ENCODE measurements around the gene PLCB4.

Gene PLCB4

DNA sequence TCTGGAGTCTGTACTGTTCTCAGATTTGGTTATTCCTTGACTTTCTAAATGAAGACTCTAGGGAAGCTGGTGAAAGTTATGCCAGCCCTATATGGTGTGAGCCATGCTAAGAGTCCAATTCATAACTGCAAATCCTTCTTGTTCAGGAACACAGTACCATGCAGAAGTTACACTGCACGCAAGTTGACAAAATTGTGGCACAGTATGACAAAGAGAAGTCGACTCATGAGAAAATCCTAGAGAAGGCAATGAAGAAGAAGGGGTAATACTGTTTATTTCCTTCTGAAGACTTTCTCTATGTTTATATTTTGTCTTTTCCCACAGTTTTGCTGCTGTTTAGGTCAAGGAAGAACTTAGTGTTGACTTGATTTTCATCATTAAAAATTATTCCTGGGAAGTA lies 384.3 kb downstream of the PLCB4 start:
- DNase-seq (ENCODE audit: low spot score), result no peak

DNA sequence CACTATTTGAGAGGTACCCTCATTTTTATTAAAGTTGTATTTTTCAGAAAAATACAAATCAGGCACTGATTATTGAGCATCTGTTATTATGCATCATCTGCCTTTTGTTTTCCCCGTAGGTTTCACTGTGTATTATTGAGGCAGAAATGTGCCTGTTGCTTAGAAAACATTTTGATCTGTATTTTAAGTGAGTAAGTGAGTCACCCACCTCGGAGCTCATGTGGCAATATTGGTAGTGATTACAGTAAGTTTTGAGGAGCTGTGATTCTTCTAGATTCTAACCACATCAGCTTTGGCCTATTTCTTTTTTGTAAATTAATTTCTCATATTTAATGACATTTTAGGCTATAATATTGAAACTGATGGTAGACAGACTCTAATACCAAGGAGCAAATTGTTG lies 385.9 kb downstream of the PLCB4 start:
- DNase-seq (ENCODE audit: low spot score), result no peak

DNA sequence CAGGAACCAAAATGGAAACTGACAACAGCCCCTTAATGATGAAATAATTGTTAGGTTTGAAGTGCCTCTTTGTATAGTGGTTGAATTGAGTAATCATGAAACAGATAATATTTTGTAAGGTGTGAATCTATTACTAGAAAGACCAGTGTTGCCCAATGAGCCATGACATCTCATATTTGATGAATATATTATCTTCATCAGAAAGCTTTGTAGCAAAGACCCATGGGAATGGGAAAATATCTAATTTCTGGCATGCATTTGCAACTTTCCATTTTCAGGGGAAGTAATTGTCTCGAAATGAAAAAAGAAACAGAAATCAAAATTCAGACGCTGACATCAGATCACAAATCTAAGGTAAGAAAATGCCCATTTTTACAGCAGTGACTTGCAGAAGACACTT lies 388.2 kb downstream of the PLCB4 start:
- no peak for DNase-seq (ENCODE audit: low spot score)

DNA sequence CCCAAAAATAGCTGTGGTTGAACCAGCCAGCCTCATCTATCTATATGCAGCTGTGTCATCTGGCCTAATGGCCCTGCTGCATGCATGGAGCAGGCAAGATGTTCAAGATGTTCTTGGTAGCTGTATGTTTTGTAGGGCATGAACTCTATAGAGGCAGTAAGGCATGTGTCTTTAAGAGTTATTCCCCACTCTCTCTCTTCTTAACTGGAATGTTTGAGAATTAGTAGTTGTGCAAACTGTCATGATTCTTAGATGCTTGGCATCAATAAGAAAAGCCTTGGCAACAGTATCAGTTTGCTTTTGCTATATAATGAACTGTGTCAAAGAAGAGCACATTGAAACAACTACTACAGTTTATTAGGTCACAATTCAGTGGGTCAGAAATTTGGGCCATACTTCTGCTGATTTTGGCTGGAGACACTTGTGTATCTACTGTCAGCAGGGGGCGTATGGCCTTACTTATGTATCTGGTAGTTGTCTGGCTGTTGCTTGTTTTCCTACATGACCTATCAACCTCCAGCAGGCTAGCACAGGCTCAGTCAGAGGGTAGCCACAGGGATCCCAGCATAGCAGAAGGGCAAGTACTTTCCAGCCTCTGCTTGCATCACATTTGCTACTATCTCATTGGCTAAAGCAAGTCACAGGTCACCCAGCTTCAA lies 389.4 kb downstream of the PLCB4 start:
- DNase-seq (ENCODE audit: low spot score), result no peak

DNA sequence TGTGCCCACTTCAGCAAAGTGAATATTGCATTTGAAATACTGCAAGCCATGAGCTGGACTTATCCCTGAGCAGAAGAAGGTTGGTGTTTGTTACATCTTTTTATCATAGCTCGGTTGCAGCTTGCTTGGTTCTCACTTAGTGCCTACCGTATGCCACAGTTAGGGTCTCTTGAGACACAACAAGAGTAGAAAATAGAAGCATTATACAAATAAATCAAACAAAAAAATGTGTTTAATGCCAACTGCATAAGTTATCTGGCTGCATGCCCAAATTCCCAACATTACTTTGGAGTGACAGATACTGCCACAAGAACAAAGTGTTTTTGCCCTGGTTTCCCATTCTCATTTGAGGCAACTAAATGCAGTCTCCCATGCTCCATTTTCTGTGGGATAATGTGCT lies 391.6 kb downstream of the PLCB4 start:
- DNase-seq (ENCODE audit: low spot score), result no peak

DNA sequence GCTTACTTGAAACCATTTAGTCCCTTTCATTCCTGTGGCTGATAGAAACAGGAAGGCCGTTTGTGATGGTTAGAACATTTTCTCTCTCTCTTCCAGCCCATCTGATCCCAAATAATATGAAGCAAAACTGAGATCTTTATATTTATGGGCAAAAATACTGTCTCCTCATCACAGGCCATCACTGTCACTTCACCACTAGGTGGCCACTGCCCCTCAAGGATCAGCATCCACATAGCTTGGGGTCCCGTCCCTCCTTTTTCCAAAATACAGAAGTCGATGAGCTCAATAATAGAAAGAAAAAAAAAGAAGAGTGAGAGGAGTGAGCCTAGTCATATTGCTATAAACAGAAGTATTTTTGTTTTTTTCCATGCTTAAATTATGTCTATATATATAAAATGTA lies 399.1 kb downstream of the PLCB4 start:
- no peak for DNase-seq (ENCODE audit: low spot score)

DNA sequence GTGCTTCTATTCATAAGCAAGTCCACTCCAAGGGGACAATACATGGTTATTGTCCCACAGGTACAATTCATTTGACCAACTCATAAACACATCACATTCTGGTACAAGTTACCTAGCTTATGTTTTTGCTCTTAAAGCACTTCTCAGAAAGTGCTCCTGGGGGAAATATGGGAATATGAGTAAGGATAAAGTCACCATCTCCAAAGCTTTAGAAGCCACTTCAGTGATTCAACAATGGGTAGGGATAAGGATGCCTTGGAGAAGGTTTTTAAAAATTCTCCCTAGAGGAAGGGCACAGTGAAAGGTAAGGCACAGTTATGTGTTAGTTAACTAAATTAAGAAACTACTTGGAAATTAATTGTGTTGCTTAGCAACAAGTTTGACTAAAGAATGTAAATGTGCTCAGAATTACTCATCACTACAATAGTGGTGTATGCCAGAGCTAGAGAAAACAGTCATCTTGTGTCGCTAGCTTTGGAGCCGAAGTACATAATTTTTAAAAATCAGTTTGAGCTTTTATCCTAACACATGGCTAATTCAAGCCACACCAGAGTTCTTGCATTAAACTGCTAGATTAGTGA lies 406.0 kb downstream of the PLCB4 start:
- no peak for DNase-seq (ENCODE audit: low spot score)

DNA sequence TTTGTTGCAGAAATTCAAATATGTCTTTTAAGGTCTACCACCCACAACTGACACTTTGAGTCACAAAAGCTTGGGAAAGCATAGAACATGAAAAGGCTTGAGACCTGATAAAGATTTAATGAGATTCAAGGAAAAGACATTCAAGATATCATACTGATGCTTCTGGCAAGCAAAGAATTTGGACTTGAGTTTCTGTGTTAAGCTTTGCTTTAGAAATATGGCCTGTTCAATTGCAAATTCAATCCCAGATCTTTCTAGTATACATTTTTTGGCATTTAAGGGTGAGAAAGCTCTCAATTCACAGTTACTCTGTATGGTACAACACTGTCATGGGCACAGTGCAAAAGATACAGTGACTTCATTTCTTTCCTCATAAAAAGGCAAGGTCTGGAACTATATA lies 406.6 kb downstream of the PLCB4 start:
- DNase-seq (ENCODE audit: low spot score), result no peak

DNA sequence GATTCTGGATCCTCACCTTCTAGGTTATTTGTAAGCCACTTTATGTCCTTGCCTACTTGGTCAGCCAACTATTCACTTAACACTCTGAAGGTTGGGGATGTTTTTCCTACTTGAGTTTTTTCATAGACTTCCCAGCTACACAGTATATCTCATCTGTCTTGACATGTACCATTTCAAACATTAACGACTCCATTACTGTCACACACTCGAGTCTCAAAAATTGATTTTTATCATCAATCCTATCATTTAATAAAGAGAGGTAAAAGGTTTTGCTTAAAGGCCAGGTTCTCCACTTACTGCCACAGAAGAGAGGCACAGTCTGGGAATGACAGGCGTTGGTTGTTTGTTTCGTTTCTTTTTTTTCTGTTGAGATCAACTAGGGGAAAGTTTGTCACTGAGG lies 407.3 kb downstream of the PLCB4 start:
- no peak for DNase-seq (ENCODE audit: low spot score)

DNA sequence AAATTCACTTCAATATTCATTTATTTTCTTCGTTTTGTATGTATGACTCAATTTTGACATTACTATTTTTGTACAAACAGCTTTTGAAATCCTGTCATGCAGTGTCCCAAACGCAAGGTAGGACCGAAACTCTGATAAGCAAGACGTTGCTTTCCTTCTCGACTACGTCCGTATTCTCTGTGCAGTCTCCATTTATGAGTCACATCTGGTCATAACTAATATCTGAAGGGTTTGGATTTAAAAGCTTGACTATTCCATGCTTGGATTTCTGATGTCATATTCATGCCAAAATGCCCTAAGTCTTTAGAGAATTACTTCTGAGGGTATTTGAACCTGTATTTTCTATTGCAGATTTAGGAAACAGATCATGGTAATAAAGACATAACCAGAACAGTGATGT lies 407.8 kb downstream of the PLCB4 start:
- no peak for DNase-seq (ENCODE audit: low spot score)

DNA sequence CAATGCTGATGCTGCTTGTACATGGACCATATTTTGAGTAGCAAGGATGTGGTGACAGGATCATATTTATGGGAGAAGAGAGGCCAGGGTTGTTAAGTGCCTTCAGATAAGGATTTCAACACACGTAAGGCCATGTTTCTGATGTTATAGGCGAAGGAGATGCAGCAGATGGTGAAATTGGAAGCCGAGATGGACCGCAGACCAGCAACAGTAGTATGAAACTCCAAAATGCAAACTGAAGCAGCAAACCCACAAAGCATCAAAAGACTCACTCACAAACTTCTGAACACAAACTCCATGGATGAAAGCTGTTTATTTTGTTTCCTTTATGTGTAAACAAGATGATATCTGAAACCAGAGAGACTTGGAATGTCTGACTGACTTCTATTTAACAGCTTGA lies 409.9 kb downstream of the PLCB4 start:
- DNase-seq (ENCODE audit: low spot score), result no peak

DNA sequence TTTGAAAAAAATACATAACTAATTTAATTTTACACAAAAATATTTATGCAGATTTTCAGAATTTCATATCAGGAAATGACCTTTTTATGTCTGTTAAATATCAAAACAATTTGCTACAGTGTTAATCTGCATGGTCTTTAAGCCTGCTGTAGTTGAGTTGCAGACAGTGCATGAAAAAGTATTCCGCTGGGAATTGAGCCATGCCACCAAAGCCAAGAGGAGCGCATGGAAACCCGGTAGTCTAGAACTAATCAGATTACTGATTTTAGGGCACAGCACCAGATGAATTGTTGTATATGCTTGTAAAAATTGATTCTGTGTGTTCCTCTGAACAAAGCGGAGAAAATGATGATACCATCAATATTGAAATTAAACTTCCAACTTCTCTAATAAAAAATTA lies 411.2 kb downstream of the PLCB4 start:
- DNase-seq (ENCODE audit: low spot score), result no peak

DNA sequence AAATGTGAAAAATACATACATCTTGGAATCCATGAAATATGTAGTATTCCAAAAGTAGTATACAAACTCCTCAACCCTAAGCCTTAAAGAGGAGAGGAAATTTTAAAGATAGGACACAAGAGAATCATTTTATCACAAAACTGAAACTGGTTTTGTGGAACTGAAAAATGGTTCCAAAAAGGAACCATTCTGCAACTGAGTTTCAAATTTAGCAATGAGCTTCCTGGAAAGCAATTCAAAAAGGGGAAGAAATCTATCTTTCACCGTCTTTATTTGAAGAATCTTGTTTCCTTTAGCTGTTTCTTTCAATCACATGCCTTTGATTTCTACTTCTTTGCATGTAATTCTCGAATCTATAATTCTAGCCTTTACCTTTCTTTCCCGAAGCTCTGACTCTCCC lies 413.3 kb downstream of the PLCB4 start:
- no peak for DNase-seq (ENCODE audit: low spot score)

DNA sequence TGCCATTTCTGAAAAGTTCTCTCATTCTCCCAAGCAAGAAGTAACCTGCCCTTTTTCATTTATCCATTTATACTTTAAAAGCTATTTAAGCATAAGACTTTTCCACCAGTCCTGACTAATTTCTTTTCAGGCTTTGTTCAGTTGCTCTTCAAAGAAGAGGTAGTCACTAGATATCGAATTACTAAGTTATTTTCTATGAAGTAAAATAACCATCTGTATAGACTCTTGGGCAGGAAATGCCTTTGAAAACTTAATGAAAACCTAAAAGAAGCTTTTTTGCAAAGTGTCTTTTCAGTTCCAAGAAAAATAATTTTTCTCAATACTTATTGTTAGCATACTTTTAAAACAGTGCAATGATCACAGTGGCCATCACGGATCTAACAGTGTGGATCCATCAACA lies 414.2 kb downstream of the PLCB4 start:
- no peak for DNase-seq (ENCODE audit: low spot score)

DNA sequence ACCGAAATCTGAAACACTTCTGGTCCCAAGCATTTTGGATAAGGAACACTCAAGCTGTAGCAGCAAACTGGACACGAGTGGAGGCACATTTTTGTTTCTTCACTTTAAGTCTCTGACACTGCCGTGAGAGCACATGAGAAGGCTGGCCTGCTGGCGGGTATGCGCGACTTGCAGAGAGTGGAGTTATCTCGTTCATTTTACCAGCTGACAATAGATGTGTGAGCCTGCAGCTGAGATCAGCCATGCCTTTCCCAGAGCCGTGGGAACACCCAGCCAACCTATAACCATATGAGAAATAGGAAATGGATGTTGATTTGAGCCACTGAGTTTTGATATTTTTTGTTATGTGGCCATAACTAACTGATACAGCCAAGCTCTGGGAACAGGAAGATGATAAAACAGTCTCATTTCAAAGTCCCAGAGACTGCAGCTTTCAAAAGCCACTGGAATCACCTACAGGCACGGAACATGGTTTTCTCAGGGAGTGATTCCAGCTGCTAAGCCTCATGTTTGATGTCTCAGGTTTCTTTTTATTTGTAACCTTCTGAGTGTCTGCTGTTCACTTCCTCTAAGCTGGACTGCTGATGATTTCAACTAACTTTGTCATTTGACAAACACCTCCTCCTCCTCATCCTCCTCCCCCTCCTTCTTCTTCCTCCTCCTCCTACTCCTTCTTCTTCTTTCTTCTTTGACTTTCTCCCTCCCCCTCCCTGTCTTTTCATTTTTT lies 416.9 kb downstream of the PLCB4 start:
- no peak for DNase-seq (ENCODE audit: low spot score)

DNA sequence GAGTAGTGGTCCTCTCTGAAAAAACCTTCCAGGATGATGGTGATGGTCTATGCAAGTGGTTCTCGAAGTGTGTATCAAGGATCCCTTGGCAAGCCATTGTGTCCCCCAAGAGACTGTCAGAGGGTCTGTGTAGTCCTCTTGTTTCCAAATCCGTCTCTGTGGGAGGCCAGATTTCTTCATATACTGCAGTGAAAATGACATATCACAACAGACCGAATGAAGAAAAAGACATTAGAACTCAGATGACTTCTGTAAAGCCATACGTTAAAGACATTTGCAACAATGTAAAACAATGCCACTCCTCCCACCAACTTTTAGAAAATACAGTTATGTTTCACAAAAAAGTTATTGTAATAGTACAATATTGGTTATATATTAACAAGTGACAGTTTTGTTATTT lies 418.3 kb downstream of the PLCB4 start:
- DNase-seq (ENCODE audit: low spot score), result no peak

DNA sequence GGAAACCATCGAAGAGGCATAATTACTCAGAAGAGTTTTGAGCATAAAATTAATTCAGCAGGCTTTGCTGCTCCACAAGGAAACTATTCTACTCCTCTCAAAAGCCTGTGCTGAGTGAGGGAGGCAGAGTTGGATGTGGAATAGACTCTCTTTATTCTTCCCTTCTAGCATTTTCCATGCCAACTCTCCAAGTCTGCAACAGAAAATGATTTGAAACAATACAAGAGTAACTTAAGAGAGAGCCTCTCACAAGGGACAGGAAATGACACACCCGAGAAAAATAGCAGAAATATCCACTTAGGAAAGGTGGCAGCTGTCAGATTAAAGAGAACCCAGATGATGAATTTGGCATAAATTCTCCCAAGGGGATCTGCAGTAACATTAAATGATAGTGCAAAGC lies 419.2 kb downstream of the PLCB4 start:
- no peak for DNase-seq (ENCODE audit: low spot score)

DNA sequence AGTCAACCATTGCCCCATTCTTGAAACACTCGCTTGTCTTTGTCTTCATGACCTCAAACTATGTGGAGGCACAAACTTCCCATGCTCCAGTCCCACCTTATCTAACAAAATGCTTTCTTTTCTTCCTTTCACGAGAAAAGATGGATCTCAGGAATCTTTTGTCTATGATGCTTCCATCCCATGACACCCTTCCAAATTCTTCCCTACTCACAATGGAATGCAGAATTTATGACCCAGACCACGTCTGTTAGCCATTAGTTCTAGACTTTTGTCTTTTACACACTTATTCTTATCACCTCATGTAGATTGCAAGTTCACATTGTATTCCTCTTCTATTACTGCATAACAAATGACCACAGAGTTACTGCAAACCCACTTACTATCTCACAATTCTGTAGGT lies 421.3 kb downstream of the PLCB4 start:
- DNase-seq (ENCODE audit: low spot score), result no peak

DNA sequence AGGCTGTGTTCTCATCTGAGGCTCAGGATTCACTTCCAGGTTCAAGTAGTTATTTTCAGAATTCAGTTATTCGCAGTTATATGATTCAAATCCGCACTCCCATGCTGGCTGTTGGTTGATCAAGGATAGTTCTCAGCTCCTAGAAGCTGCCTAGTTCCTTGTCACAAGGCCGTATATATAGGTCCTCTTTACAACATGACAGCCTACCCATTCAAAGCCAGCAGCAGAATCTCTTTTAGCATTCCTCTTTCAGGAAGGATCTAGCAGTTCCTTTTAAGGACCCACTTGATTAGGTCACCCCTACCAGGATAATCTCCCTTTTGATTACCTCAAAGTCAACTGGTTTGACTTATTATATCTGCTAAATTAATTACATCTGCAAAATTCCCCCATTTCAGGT lies 421.7 kb downstream of the PLCB4 start:
- DNase-seq (ENCODE audit: low spot score), result no peak

DNA sequence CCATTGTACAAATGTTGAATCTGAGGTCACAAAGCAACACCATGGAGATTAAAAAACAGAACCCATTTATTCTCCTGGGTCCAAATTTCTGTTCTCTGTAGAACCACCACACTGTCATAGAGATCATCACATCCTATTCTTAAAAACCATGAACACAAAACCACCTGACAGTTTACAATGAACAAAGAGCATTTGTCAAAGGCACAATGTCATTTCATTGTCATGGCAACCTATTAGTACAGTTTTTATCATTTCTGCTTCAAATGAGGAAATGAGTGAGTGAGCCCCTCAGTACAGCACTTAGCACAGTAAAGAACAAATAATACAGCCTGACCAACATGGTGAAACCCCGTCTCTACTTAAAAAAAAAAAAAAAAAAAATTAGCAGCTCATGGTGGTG lies 422.4 kb downstream of the PLCB4 start:
- DNase-seq (ENCODE audit: low spot score), result no peak

DNA sequence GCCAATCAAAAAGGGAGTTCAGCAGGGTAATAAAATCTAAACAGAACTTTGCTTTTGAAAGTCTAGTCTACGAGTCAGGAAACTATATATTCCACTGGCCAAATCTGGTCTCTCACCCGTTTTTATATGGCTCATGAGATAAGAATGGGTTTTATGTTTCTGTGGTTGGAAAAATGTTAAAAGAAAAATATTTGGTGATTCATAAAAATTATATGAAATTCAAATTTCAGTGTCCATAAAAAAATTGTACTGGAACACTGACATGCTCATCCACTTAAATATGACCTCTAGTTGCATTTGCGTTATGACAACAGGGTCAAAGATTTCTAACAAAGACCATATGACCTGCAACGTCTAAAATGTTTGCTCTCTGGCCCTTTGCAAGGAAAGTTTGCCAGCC lies 423.2 kb downstream of the PLCB4 start:
- DNase-seq (ENCODE audit: low spot score), result no peak

DNA sequence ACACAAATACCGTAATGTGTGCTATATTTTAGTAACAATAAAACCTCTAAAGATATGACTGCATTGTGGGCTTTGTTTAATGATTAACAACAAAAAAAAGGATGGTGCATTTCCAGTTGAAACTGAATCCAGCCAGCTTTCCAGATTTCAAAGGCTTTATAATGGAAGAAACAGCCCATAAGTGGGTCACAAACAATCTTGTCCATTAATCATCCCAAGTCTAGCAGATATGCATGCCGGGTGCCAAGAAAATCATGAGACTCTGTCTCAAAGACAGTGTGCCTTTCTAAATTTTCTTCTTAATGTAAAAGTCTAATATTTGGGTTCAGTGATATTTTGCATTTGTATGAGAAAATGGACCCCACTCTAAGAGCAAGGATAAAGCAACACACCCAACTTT lies 424.9 kb downstream of the PLCB4 start:
- DNase-seq (ENCODE audit: low spot score), result no peak

DNA sequence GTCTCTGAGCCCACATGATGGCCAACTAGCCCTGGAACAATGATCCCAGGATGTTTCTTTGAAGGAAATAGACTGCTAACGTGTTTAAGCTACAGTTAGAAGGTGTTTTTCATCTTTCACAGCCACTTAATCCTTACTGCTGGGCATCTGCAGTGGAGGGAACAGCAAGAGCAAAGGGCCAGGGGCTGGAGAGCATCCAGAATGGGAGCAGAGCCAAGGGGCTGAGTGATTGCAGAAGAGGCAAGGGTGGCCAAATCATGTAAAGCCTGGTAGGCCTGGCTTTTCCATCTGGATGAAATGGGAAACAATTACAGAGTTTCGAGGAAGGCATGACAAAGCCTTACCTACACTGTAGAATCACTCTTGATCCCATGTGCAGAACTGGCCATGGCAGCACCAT lies 426.8 kb downstream of the PLCB4 start:
- DNase-seq (ENCODE audit: low spot score), result no peak

DNA sequence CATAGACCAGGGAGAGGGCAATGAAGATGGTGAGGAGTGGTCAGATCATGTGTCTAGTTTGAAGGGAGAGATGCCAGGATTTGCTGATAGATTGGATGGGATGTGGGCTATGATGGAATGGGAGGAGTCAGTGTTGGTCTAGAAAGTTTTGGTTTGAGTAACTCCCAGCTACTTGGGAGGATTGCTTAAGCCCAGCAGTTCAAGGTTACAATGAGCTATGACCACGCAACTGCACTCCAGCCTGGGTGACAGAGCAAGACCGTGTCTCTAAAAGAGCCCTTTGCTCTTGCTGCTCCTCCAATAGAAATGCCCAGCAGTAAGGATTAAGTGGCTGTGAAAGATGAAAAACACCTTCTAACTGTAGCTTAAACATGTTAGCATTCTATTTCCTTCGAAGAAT lies 427.3 kb downstream of the PLCB4 start:
- DNase-seq (ENCODE audit: low spot score), result no peak
